NCI-H1092 (cell line): Measurements from ENCODE around the gene RAMP1.
"Not testable (repeated sequence)": the region's sequence is repeated elsewhere in the genome, so short reads cannot be mapped to it uniquely, and the experiment has no call there.

ENCODE experiments used
- DNase-seq: peaks from one replicate; lab custom pipeline; 2025; lab: John Stamatoyannopoulos, UW

RAMP1 gene

GRCh38 chr2:237917696-237918374, 58.4 kb downstream of the RAMP1 start:
- DNase-seq: no peak

- DNase-seq: no peak
Measured at GRCh38 chr2:237919593-237919992, 60.2 kb downstream of the RAMP1 start.

DNA sequence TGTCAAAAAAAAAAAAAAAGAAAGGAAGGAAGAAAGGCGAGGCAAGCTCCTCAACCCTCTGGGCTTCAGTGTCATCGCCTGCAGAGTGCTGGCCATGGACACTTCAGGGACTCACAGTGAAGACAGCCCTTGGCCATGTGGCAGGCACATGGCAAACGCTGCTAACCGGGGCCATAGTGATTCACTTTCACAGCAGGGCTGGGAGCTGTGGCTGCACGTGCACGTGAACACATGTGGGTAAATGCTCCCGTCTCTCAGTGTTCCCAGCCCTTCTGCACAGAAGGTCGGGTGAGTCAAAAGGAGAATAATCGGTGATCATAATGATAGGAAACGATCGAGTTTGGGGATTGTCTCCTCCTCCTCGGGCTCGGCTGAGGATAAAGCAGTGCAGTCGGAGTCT, 61.2 kb downstream of the RAMP1 start:
- DNase-seq: no peak

DNA sequence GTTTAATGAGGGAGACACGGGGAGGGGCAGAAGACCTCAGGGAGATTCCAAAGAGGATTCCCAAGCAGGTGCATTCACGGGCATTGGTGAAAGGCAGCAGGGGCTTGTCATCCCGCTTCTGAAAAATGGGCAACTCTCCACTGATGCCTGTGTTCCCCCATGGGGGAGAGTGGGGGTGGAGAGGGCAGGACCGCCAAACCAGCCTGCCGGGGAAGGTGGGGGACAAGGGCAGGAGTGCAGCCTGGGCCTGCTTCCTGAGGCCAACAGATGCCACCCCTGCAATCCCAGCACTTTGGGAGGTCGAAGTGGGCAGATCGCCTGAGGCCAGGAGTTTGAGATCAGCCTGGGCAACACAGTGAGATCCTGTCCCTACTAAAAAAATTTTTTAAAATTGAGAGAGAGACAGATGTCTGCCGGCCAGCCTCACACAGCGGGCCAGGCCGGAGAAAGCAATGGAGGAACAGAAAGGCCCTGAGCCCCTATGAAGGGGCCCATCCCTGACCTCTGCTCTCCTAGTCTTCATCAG, 62.6 kb downstream of the RAMP1 start:
- no peak for DNase-seq

- DNase-seq: no peak
Measured at GRCh38 chr2:237922641-237923361, 63.4 kb downstream of the RAMP1 start.

- no peak for DNase-seq
Measured at GRCh38 chr2:237923481-237924163, 64.2 kb downstream of the RAMP1 start.

GRCh38 chr2:237924164-237924534, 64.7 kb downstream of the RAMP1 start:
- DNase-seq: no peak

DNA sequence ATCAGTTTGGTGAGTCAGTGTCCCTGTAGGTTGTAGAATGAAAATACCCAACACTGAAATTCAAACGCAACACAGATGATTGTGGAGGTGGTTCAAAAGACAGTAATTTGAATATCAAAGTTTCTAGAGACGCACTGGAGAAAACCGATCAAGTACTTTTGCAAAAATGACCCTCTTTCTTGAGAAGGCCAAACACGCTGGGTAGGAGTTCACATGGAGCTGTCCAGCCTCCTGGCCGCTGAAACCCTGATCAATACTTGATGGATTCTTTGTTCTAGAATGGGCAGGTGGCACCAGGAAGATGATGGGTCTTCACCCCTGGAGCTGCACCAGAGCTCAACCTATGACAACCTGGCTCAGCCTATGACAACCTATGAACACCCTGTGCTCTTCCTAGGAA, 67.7 kb downstream of the RAMP1 start:
- no peak for DNase-seq

GRCh38 chr2:237927986-237928385, 68.6 kb downstream of the RAMP1 start:
- no peak for DNase-seq

GRCh38 chr2:237929979-237930378, 70.6 kb downstream of the RAMP1 start:
- no peak for DNase-seq

DNA sequence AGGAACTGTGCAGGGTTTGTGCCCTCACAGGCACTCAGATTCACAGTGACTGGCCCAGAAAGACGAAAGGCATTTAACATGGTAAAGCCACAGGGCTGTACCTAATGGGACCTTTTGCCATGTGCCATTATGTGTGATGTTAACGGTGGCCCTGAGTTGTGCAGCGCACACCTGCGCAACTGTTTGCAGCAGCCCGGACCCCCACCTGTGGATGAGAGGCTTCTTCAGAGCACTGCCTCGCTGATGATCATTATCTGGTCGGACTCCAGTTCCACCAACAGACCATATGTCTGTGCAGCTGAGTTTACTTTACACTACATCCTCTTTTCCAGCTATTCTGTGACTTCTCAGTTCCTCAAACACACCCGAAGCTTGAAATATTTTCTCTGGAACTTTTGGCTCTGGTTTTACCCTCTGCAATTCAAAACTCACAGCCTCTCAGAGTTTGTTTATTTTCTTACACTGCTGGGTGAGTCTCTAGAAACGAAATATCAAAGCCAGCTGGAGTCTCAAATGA, 71.8 kb downstream of the RAMP1 start:
- no peak for DNase-seq

GRCh38 chr2:237932731-237933131, 73.3 kb downstream of the RAMP1 start:
- no peak for DNase-seq

GRCh38 chr2:237934186-237934585, 74.8 kb downstream of the RAMP1 start:
- no peak for DNase-seq

GRCh38 chr2:237935740-237936452, 76.5 kb downstream of the RAMP1 start:
- no peak for DNase-seq

GRCh38 chr2:237939251-237939650, 79.8 kb downstream of the RAMP1 start:
- DNase-seq: no peak

DNA sequence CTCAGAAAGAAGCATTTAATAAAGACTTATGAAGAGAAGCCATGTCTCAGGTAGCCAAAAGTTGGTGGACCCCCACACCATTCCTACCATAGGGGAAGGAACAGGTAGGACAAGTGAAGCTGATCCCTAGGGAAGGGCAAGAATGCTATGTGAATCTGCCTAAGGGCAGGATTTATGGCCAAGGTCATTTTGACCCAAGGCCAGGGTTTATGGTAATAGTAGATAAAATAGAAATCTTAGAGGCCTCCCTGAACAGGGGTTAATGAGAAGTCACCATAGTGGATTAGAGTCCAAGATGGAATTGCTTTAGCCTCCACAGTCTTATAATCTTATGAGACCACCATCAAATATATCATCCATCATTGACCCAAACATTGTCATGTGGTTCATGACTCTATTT, 81.4 kb downstream of the RAMP1 start:
- DNase-seq: no peak

GRCh38 chr2:237941239-237941638, 81.8 kb downstream of the RAMP1 start:
- no peak for DNase-seq

DNA sequence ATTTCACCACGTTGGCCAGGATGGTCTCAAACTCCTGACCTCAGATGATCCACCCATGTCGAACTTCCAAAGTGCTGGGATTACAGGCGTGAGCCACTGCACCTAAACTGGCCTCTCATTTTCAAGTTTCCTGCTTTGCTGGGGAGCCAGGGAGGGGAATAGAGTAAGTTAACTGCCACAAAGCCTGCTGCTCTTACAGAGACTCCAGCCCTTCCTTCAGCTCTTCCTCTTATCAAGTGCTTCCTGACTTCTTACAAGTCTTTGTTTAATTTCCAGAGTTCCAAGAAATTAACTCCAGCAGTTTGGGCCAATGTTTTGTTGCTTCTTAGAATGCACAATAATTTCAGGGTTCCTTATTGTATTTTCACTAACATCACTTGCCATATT, 83.1 kb downstream of the RAMP1 start:
- DNase-seq: no peak

DNA sequence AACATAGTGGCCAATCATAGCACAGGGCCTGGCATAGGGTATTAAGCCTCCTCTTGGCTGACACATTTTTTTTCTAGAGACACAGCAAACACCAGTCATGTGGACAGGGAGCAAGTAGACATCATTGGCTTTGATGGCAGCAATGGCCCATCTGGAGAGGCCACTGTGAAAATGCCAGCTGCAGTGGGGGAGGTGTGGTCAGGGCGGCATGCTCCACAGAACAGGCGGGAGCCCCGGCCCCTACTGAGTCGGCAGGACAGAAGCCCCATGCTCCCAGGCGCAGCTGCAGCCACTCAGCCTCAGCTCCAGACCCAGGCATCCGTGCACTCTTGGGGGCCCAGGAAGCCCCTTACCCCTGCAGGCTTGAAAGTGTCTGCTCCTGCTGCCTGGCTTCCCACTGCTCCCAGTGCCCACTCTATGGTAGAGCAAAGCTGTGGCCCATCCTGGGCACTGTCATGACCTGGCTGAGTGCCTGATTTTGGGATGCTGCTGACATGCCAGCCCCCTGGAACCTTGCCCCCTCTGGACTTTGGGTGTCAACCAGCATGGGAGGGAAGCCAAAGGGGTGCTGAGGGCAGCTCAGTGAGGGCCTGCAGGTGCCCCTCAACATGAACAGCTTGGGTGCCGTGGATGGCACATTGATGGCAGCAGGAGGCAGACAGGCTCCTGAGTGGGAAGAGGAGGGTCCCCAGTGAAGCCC, 84.1 kb downstream of the RAMP1 start:
- no peak for DNase-seq

DNA sequence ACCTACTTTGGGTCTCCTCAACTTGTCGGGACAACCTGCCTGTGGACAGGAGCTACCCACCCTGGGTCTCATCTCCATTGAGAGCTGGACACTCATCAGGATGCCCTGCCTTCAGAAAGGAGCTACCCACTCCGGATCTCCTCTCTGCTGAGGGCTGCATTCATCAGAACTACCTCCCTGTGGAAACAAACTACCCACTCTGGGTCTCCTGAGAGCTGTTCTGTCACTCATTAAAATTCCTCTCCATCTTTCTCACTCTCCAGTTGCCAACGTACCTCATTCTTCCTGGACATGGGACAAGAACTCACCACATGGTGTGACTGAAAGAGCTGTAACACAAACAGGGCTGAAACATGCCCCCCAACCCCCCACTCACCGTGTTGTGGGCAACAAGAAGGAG, 84.9 kb downstream of the RAMP1 start:
- DNase-seq: no peak

GRCh38 chr2:237946423-237946822, 87.0 kb downstream of the RAMP1 start:
- no peak for DNase-seq

DNA sequence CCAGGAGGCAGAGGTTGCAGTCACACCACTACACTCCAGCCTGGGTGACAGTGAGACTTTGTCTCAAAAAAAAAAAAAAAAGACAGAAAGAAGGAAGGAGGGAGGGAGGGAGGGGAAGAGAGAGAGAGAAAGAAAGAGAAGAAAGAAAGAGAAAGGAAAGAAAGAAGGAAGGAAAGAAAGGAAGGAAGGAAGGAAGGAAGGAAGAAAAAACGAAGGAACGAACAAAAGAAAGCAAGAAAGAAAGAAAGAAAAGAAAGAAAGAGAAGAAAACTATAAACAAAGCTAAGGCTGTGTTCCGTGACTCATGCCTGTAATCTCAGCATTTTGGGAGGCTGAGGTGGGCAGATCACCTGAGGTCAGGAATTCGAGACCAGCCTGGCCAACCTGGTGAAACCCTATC, 91.9 kb downstream of the RAMP1 start:
- DNase-seq: not testable (repeated sequence)
